ENCODE results near the gene PKP4. TPM values are rescaled to one million over a fixed set of nuclear protein-coding genes. Genes with fewer than 3 reads are reported as not detected.
A peak's percentile ranks its signal among the peaks of the same experiment; 100 is the strongest.

The PKP4 gene
- total and polyA plus RNA-seq, 2 of the 8 experiments (the other 6 are each of a cell fraction or from before 2014, with no cell fraction given): 48.2 to 88.0 TPM

GRCh38 chr2:158458617-158458920 is 1.8 kb downstream of the PKP4 start:
- no peak overlapping the region for H3K4ac ChIP-seq (replicated peaks; ENCODE audit: insufficient read length, low read depth, low read length)
- TF ChIP-seq SUZ12 (IDR thresholded peaks at IDR 0.05; ENCODE audit: low read length) (no peak), TAF1 (IDR thresholded peaks at IDR 0.05; ENCODE audit: low read depth, low read length) (no peak), KDM5A (IDR thresholded peaks at IDR 0.05; ENCODE audit: low read length) (no peak), BACH1 (IDR thresholded peaks at IDR 0.05; ENCODE audit: low read length) (no peak), EP300 (IDR thresholded peaks at IDR 0.05; ENCODE audit: borderline replicate concordance in 1 of 2, low read depth in 2 of 2, low read length in 2 of 2) (no peak), TBP (IDR thresholded peaks at IDR 0.05; ENCODE audit: low read depth, low read length) (no peak), JUN (IDR thresholded peaks at IDR 0.05; ENCODE audit: low read depth, low read length) (no peak), USF2 (IDR thresholded peaks at IDR 0.05; ENCODE audit: low read length) (no peak), POU5F1 (IDR thresholded peaks at IDR 0.05; ENCODE audit: low read depth, low read length) (no peak), SIN3A (conservative IDR thresholded peaks at IDR 0.05 in 1 of 2, IDR thresholded peaks at IDR 0.05 in 1 of 2; ENCODE audit: low read depth in 1 of 2, low read length in 2 of 2) (no peak), HDAC2 (IDR thresholded peaks at IDR 0.05; ENCODE audit: borderline replicate concordance in 1 of 2, low read depth in 2 of 2, low read length in 2 of 2) (no peak)
- H2BK20ac ChIP-seq (ENCODE audit: low read length): no peak overlapping the region
- peaks cover 4% of the 10 kb centered on the region; the same call in 1 of the 2 replicates for H3K79me1 ChIP-seq (ENCODE audit: low read depth, low read length)
- peaks cover 2 to 6% (median 5%) of the 10 kb centered on the region in 4 experiments; a peak in 5 of 7 replicates for H3K4me1 ChIP-seq (replicated peaks in 1 of 4; ENCODE audit: control insufficient read depth in 3 of 4, insufficient read depth in 4 of 4, low read length in 3 of 4)
- H3K23ac ChIP-seq (ENCODE audit: insufficient read length): no peak overlapping the region
- no peaks in the 10 kb centered on the region for H3K27me3 ChIP-seq (replicated peaks in 1 of 4; ENCODE audit: control insufficient read depth in 3 of 4, extremely low read depth in 1 of 4, insufficient read depth in 3 of 4, low read length in 3 of 4)
- H3K9me3 ChIP-seq (ENCODE audit: insufficient read depth in 2 of 2, low read depth in 1 of 2, low read length in 1 of 2): no peaks in the 10 kb centered on the region
- peaks cover 16 to 55% of the 10 kb centered on the region in 2 experiments for H3K79me2 ChIP-seq (ENCODE audit: control insufficient read depth in 1 of 2, insufficient read depth in 2 of 2, low read length in 2 of 2)
- no peak overlapping the region for H2BK120ac ChIP-seq (replicated peaks; ENCODE audit: low read depth, low read length)
- H4K5ac ChIP-seq (ENCODE audit: insufficient read length, low read depth, low read length): no peak overlapping the region
- H3K23me2 ChIP-seq (ENCODE audit: low read depth, low read length): peaks cover 12% of the 10 kb centered on the region; the same call in 1 of the 2 replicates
- H3K36me3 ChIP-seq (ENCODE audit: control insufficient read depth in 2 of 4, insufficient read depth in 4 of 4, low read length in 3 of 4): no peaks in the 10 kb centered on the region
- H3K4me3 ChIP-seq (ENCODE audit: extremely low read depth in 1 of 4, insufficient read depth in 2 of 4, low read depth in 3 of 4, low read length in 4 of 4): peak overlapping the region; percentile 77 to 90 (median 80)
- H3K56ac ChIP-seq (replicated peaks; ENCODE audit: insufficient read length, low read depth, low read length): no peak overlapping the region
- no peak overlapping the region for H4K8ac ChIP-seq (ENCODE audit: extremely low read depth, insufficient read depth, low read length)
- no peak overlapping the region for H3K27ac ChIP-seq (ENCODE audit: low read depth, low read length)
- no peak overlapping the region for H2BK5ac ChIP-seq (ENCODE audit: low read depth, low read length)
- no peak overlapping the region for H2BK12ac ChIP-seq (ENCODE audit: low read depth, low read length)
- no peak for DNase-seq (ENCODE audit: low read depth in 1 of 2, low spot score in 2 of 2)
- no peak overlapping the region for H3K14ac ChIP-seq (ENCODE audit: insufficient read length)
- FAIRE-seq: no peak
- H4K91ac ChIP-seq (replicated peaks; ENCODE audit: insufficient read length, low read length): no peak overlapping the region
- no peak overlapping the region for H2AK5ac ChIP-seq (ENCODE audit: low read depth, low read length)
- WGBS, 2 experiments (ENCODE audit: extremely low coverage in 1 of 2, insufficient coverage in 1 of 2, insufficient read length in 1 of 2, insufficient replicate concordance in 2 of 2, low coverage in 1 of 2, low lambda C conversion rate in 2 of 2, missing lambda C conversion rate in 1 of 2): 14% methylated on average over 9 of the region's 9 CpGs; no CpG with 5 or more reads in 1 of the 2 experiments
- H3K18ac ChIP-seq (ENCODE audit: extremely low read depth, low read length): no peak overlapping the region
- no peak overlapping the region for H2AFZ ChIP-seq (ENCODE audit: low read length)
- peak overlapping the region; percentile 84 to 94 for H3K4me2 ChIP-seq (ENCODE audit: insufficient read depth in 1 of 2, low read depth in 2 of 2, low read length in 2 of 2)
- peak overlapping the region; percentile 10 to 91 (median 83); a peak in 6 of 7 replicates for H3K9ac ChIP-seq (replicated peaks in 1 of 4; ENCODE audit: extremely low read depth in 1 of 4, low read depth in 3 of 4, low read length in 3 of 4)
- no peak overlapping the region for H2BK15ac ChIP-seq (ENCODE audit: low read length)
- H4K20me1 ChIP-seq (replicated peaks in 1 of 2; ENCODE audit: control insufficient read depth in 1 of 2, insufficient read depth in 2 of 2, low read length in 2 of 2): peaks cover 8 to 11% of the 10 kb centered on the region in 2 experiments
- CTCF ChIA-PET (ENCODE audit: partially characterized antibody): interaction anchor here (0.7 to 3.4 kb wide), 16 partner anchors 9 to 425 kb away, joined by 3 to 13 read pairs (median 4); no protein-coding TSS in a partner anchor
- POLR2A ChIA-PET (ENCODE audit: partially characterized antibody): interaction anchor here (0.5 to 3.1 kb wide), 15 partner anchors 9 to 443 kb away, joined by 3 to 16 read pairs (median 3); no protein-coding TSS in a partner anchor
